HG03575 (cell line): Measurements from ENCODE around the gene TAF11L6.
"Not testable (repeated sequence)": the region's sequence is repeated elsewhere in the genome, so short reads cannot be mapped to it uniquely, and the experiment has no call there.

Source experiments
- ATAC-seq: cut with Tn5 transposase; IDR thresholded peaks from one replicate; pipeline ENCODE4 v1.9.1; 2021; ENCODE audit not compliant: unreplicated experiment, insufficient number of reproducible peaks, low FRiP score; ENCODE audit errors: extremely low read depth

TAF11L6 gene

GRCh38 chr5:17528369-17528768 lies at the start of gene TAF11L6:
Gene TAF11L6, plus strand, starts transcription at chr5:17528669.
- not testable (repeated sequence) for ATAC-seq

- no peak for ATAC-seq
Measured at GRCh38 chr5:17481378-17481777, 47.1 kb upstream of the TAF11L6 start.

- no peak for ATAC-seq
Measured at GRCh38 chr5:17482790-17483189, 45.7 kb upstream of the TAF11L6 start.

GRCh38 chr5:17486464-17487173 lies 41.9 kb upstream of the TAF11L6 start:
- ATAC-seq, result not testable (repeated sequence)

GRCh38 chr5:17487174-17487512 lies 41.3 kb upstream of the TAF11L6 start:
- no peak for ATAC-seq

GRCh38 chr5:17491257-17491656 lies 37.2 kb upstream of the TAF11L6 start:
- ATAC-seq, result not testable (repeated sequence)

GRCh38 chr5:17492770-17493169 lies 35.7 kb upstream of the TAF11L6 start:
- no peak for ATAC-seq

GRCh38 chr5:17497446-17497845 lies 31.0 kb upstream of the TAF11L6 start:
- no peak for ATAC-seq

- ATAC-seq, result not testable (repeated sequence)
Measured at GRCh38 chr5:17497931-17498330, 30.5 kb upstream of the TAF11L6 start, which contains the start of gene TAF11L2. Gene TAF11L2, plus strand, starts transcription at chr5:17498231.

GRCh38 chr5:17511775-17512325 lies 16.6 kb upstream of the TAF11L6 start:
- no peak for ATAC-seq

GRCh38 chr5:17517526-17517925 lies 10.9 kb upstream of the TAF11L6 start:
- ATAC-seq, result not testable (repeated sequence)

- ATAC-seq, result not testable (repeated sequence)
Measured at GRCh38 chr5:17518067-17518466, 10.4 kb upstream of the TAF11L6 start, which contains the start of gene TAF11L3. Gene TAF11L3, plus strand, starts transcription at chr5:17518367.

GRCh38 chr5:17519508-17519907 lies 9.0 kb upstream of the TAF11L6 start:
- not testable (repeated sequence) for ATAC-seq

- not testable (repeated sequence) for ATAC-seq
Measured at GRCh38 chr5:17521501-17521900, 7.0 kb upstream of the TAF11L6 start, which contains the start of gene TAF11L4. Gene TAF11L4, plus strand, starts transcription at chr5:17521801.

GRCh38 chr5:17524935-17525334 lies 3.5 kb upstream of the TAF11L6 start, which contains the start of gene TAF11L5:
Gene TAF11L5, plus strand, starts transcription at chr5:17525235.
- ATAC-seq, result not testable (repeated sequence)

- not testable (repeated sequence) for ATAC-seq
Measured at GRCh38 chr5:17526504-17526903, 2.0 kb upstream of the TAF11L6 start.
